Measurements from ENCODE around the gene LARP4.

The LARP4 gene

DNA sequence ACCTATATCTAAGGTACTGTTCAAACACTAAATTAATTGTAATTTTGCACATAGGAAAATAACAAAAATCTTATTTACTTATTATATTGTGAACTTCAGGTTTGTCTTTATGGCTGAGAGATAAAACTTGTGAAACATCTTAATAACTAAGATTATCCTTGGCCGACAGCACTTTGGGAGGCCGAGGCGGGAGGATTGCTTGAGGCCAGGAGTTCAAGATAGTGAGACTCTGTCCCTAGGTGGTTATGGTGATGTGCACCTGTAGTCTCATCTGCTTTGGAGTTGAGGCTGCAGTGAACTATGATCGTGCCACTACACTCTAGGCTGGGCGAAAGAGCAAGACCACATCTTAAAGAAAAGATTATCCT is 126.7 kb downstream of the LARP4 start:
- TF ChIP-seq ZBTB7A (IDR thresholded peaks at IDR 0.05; ENCODE audit: low read depth) = no peak
- no peak for TF ChIP-seq EGR1 (IDR thresholded peaks at IDR 0.05)
- TF ChIP-seq, protein P1, sequence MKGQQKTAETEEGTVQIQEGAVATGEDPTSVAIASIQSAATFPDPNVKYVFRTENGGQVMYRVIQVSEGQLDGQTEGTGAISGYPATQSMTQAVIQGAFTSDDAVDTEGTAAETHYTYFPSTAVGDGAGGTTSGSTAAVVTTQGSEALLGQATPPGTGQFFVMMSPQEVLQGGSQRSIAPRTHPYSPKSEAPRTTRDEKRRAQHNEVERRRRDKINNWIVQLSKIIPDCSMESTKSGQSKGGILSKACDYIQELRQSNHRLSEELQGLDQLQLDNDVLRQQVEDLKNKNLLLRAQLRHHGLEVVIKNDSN (IDR thresholded peaks at IDR 0.05) = no peak
- no peak for TF ChIP-seq CEBPB (IDR thresholded peaks at IDR 0.05)
- no peak for TF ChIP-seq CREB1 (IDR thresholded peaks at IDR 0.05; ENCODE audit: low read depth)
- TF ChIP-seq TEAD4 (IDR thresholded peaks at IDR 0.05) = no peak
- no peak for TF ChIP-seq EP300 (IDR thresholded peaks at IDR 0.05; ENCODE audit: borderline replicate concordance)
- no peak for TF ChIP-seq RAD21 (IDR thresholded peaks at IDR 0.05; ENCODE audit: low read depth)
- TF ChIP-seq TAF1 (IDR thresholded peaks at IDR 0.05; ENCODE audit: low read depth) = no peak
- no peak for TF ChIP-seq TCF12 (IDR thresholded peaks at IDR 0.05; ENCODE audit: low read depth)
- TF ChIP-seq, protein P2, sequence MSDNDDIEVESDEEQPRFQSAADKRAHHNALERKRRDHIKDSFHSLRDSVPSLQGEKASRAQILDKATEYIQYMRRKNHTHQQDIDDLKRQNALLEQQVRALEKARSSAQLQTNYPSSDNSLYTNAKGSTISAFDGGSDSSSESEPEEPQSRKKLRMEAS (IDR thresholded peaks at IDR 0.05) = no peak
- no peak for TF ChIP-seq YY1 (IDR thresholded peaks at IDR 0.05; ENCODE audit: low read depth)
- TF ChIP-seq, protein P3, sequence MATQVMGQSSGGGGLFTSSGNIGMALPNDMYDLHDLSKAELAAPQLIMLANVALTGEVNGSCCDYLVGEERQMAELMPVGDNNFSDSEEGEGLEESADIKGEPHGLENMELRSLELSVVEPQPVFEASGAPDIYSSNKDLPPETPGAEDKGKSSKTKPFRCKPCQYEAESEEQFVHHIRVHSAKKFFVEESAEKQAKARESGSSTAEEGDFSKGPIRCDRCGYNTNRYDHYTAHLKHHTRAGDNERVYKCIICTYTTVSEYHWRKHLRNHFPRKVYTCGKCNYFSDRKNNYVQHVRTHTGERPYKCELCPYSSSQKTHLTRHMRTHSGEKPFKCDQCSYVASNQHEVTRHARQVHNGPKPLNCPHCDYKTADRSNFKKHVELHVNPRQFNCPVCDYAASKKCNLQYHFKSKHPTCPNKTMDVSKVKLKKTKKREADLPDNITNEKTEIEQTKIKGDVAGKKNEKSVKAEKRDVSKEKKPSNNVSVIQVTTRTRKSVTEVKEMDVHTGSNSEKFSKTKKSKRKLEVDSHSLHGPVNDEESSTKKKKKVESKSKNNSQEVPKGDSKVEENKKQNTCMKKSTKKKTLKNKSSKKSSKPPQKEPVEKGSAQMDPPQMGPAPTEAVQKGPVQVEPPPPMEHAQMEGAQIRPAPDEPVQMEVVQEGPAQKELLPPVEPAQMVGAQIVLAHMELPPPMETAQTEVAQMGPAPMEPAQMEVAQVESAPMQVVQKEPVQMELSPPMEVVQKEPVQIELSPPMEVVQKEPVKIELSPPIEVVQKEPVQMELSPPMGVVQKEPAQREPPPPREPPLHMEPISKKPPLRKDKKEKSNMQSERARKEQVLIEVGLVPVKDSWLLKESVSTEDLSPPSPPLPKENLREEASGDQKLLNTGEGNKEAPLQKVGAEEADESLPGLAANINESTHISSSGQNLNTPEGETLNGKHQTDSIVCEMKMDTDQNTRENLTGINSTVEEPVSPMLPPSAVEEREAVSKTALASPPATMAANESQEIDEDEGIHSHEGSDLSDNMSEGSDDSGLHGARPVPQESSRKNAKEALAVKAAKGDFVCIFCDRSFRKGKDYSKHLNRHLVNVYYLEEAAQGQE (IDR thresholded peaks at IDR 0.05; ENCODE audit: low read depth) = no peak
- TF ChIP-seq NFIC (IDR thresholded peaks at IDR 0.05) = no peak
- TF ChIP-seq FOXM1 (IDR thresholded peaks at IDR 0.05; ENCODE audit: borderline replicate concordance, low read depth) = no peak

DNA sequence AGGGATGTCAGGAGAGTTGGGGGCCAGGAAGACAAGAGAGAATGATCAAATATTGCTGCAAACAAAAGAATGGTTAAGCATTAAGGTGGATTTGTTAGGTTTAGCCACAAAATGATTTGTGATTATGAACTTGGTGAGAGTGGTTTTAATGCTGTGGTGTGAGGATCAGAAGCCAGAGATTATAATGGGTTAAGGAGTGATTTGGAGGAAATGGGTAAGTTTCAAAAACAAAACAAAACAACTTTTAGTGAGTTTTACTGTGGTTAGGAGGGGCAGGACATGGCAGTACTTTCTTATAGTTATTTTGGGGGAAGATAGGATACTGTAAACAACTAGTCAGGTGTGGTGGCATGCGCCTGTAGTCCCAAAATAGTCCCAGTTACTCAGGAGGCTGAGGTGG is 128.1 kb downstream of the LARP4 start:
- TF ChIP-seq EP300 (IDR thresholded peaks at IDR 0.05; ENCODE audit: borderline replicate concordance) = no peak
- no peak for TF ChIP-seq TAF1 (IDR thresholded peaks at IDR 0.05; ENCODE audit: low read depth)

DNA sequence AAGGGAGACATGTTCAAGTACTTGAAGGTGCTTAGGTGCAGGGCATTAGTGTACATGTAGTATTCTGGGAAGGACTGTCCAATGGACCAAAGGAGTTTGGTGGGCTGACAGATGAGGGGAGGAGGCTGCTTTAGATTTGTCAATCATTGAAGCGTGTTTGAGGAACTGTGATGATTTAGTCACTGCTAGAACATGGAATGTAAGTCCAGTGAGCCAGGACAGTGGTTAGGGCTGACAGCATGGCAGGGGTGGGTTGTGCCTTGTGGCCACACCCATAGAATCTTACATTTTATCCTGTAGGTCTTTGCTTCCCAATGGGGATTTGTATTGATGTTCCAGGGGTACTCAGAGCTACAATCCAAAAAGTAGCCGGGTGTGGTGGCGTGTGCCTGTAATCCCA is 128.7 kb downstream of the LARP4 start:
- TF ChIP-seq ZBTB7A (IDR thresholded peaks at IDR 0.05; ENCODE audit: low read depth) (no peak), CREB1 (IDR thresholded peaks at IDR 0.05; ENCODE audit: low read depth) (no peak)
- TF ChIP-seq, protein P2 (IDR thresholded peaks at IDR 0.05) = no peak

Measured in Ishikawa (cell line).